KMS-11 (cell line): ENCODE data around the gene KLF13.

Experiments used
- H2AFZ ChIP-seq: fragments of 200-600 bp; sonication (generic); 2 replicates; pipeline ENCODE4 v1.6.1; 2016; ENCODE audit warnings: antibody characterized with exemption, mixed run types, low read depth
- H3K27ac ChIP-seq: fragments of 200-600 bp; sonication (generic); 2 replicates; pipeline ENCODE4 v1.6.1; 2016; ENCODE audit warnings: mild to moderate bottlenecking, mixed run types
- H3K27me3 ChIP-seq: fragments of 200-600 bp; sonication (generic); 2 replicates; pipeline ENCODE4 v1.6.1; 2017; ENCODE audit warnings: mild to moderate bottlenecking, low read depth, mixed run types, moderate library complexity; ENCODE audit not compliant: insufficient read depth
- H3K36me3 ChIP-seq: fragments of 200-600 bp; sonication (generic); 2 replicates; pipeline ENCODE4 v1.6.1; 2017; ENCODE audit warnings: mild to moderate bottlenecking, mixed run types; ENCODE audit not compliant: insufficient read depth
- H3K4me1 ChIP-seq: fragments of 200-600 bp; sonication (generic); 2 replicates; pipeline ENCODE4 v1.6.1; 2016; ENCODE audit warnings: mild to moderate bottlenecking, low read depth, mixed run types; ENCODE audit not compliant: poor library complexity, severe bottlenecking
- H3K4me2 ChIP-seq: fragments of 200-600 bp; sonication (generic); 2 replicates; pipeline ENCODE4 v1.7.0; 2016; ENCODE audit warnings: mild to moderate bottlenecking, mixed run types
- H3K4me3 ChIP-seq: fragments of 200-600 bp; sonication (generic); IDR thresholded peaks from 2 replicates; pipeline ENCODE4 v1.6.1; 2017; ENCODE audit warnings: low read depth, low read length, mixed read lengths; ENCODE audit not compliant: insufficient read depth
- H3K79me2 ChIP-seq: fragments of 200-600 bp; sonication (generic); 2 replicates; pipeline ENCODE4 v1.6.1; 2016; ENCODE audit warnings: low read depth, mixed run types; ENCODE audit not compliant: insufficient read depth
- H3K9ac ChIP-seq: fragments of 200-600 bp; sonication (generic); 2 replicates; pipeline ENCODE4 v1.6.1; 2016; ENCODE audit warnings: mild to moderate bottlenecking, mixed run types
- H4K20me1 ChIP-seq: fragments of 200-600 bp; sonication (generic); 2 replicates; pipeline ENCODE4 v1.6.1; 2016; ENCODE audit warnings: mild to moderate bottlenecking, mixed run types; ENCODE audit not compliant: insufficient read depth
- TF ChIP-seq, protein P1 (sequence below): fragments of 200-600 bp; sonication (generic); conservative IDR thresholded peaks from 2 replicates; pipeline ENCODE4 v1.6.1; 2017; ENCODE audit warnings: low read depth, mild to moderate bottlenecking, antibody characterized with exemption, low read length, moderate library complexity, mixed read lengths

The KLF13 gene

DNA sequence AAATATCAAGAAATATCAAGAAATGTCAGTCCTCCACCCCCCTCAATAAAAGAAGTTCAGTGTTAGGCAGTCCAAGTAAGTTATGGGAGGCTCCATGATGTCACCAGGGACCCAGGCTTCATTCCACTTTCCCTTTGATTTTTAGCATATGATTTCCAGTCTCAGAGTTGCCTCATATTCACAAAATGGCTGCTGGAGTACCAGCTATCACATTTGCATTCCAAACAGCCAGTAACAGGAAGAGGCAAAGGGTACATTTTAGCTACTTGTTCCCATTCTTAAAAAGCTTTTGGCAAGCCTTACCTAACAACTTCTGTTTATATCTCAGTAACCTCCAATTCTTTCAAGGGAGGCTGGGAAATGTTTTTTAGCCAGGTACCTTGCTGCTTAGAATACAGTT is 13.4 kb upstream of the KLF13 start:
- Histone ChIP-seq H3K9ac (no peak overlapping the region), H3K79me2 (no peaks in the 10 kb centered on the region), H3K36me3 (no peaks in the 10 kb centered on the region), H3K27ac (no peak overlapping the region), H3K4me2 (no peak overlapping the region), H3K27me3 (no peaks in the 10 kb centered on the region), H3K4me1 (peaks cover 40% of the 10 kb centered on the region), H4K20me1 (no peaks in the 10 kb centered on the region), H3K4me3 (no peak overlapping the region), H2AFZ (no peak overlapping the region)
- TF ChIP-seq, protein P1, sequence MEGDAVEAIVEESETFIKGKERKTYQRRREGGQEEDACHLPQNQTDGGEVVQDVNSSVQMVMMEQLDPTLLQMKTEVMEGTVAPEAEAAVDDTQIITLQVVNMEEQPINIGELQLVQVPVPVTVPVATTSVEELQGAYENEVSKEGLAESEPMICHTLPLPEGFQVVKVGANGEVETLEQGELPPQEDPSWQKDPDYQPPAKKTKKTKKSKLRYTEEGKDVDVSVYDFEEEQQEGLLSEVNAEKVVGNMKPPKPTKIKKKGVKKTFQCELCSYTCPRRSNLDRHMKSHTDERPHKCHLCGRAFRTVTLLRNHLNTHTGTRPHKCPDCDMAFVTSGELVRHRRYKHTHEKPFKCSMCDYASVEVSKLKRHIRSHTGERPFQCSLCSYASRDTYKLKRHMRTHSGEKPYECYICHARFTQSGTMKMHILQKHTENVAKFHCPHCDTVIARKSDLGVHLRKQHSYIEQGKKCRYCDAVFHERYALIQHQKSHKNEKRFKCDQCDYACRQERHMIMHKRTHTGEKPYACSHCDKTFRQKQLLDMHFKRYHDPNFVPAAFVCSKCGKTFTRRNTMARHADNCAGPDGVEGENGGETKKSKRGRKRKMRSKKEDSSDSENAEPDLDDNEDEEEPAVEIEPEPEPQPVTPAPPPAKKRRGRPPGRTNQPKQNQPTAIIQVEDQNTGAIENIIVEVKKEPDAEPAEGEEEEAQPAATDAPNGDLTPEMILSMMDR = no peak

DNA sequence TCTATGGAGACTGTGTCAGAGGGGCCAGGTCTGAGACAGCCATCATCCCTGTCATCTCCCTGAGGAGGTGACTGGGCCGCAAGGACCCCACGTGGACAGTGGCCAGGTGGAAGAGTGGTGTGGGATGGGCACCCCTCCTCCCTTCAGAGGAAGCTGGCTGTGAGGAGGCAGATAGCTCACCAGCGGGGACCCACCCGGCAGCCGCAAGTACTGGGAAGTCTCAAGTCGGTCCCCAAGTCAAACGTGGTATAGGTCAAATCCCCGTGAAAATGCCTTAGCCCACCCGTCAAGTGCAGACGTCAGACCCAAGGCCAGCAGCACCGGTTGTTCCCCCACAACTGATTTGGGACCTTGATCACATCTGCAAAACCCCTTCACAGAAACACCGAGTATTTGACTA is 12.3 kb upstream of the KLF13 start:
- H3K36me3 ChIP-seq = no peaks in the 10 kb centered on the region
- no peaks in the 10 kb centered on the region for H3K79me2 ChIP-seq
- no peaks in the 10 kb centered on the region for H4K20me1 ChIP-seq
- TF ChIP-seq, protein P1 = no peak
- H3K4me2 ChIP-seq = no peak overlapping the region
- no peaks in the 10 kb centered on the region for H3K27me3 ChIP-seq
- H3K4me1 ChIP-seq = peaks cover 30% of the 10 kb centered on the region
- no peak overlapping the region for H2AFZ ChIP-seq
- no peak overlapping the region for H3K4me3 ChIP-seq
- no peak overlapping the region for H3K9ac ChIP-seq
- H3K27ac ChIP-seq = no peak overlapping the region

DNA sequence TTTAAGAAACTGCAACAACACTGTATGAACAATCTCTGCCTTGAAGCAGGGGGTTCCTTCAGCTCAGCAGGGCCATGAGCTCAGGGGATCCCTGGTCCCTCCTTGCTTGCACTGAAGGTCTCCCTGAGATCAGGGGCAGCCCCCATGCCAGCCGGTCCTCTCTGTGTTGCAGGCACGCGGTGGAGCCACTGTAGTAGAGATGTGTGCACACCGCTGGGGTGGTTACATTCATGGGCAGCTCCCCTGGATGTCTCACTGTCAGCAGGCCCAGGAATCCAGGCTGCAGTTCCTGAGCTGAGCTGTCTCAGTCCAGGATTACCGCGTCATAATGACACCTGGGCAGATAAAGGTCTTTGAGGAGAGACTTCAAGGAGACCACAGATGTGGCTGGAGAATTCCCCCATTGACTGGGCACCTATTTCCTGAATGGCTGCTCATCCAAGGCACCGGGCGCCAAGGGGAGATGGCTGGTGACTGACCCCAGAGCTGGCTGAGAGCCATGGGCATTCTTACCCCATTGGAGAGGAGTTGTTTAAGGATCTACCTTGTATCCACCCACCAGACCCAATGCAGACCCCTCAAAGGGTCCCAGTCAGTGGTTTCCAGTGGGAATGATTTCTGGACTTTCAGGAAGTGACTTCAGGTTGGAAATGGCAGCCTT is 10.4 kb upstream of the KLF13 start:
- no peak overlapping the region for H3K27ac ChIP-seq
- no peaks in the 10 kb centered on the region for H3K79me2 ChIP-seq
- H3K9ac ChIP-seq = no peak overlapping the region
- H3K36me3 ChIP-seq = no peaks in the 10 kb centered on the region
- H3K27me3 ChIP-seq = no peaks in the 10 kb centered on the region
- peaks cover 27% of the 10 kb centered on the region for H3K4me1 ChIP-seq
- no peaks in the 10 kb centered on the region for H4K20me1 ChIP-seq
- no peak overlapping the region for H2AFZ ChIP-seq
- no peak overlapping the region for H3K4me3 ChIP-seq
- H3K4me2 ChIP-seq = no peak overlapping the region
- TF ChIP-seq, protein P1 = no peak

DNA sequence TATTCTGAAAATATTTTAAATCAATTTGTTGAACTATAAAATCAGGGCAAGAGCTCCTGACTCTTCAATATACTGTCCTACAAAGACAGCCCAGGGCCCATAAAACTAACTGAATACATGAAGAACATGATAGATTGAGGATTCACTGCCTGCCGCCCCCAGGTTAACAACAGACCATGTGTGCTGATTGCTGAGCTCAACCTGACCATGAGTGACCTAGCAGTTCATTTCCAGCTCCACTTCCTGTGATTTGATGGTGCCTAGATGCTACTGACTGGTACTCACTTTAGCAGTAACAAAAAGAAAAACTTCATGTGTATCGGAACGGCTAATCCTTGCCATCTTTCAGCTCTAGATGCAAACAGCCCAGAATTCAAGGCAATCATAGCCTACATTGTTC is 9.6 kb upstream of the KLF13 start:
- Histone ChIP-seq H3K79me2 (peaks cover 1% of the 10 kb centered on the region; the same call in 1 of the 2 replicates), H4K20me1 (no peaks in the 10 kb centered on the region), H2AFZ (no peak overlapping the region), H3K4me2 (no peak overlapping the region), H3K4me3 (no peak overlapping the region), H3K4me1 (peaks cover 34% of the 10 kb centered on the region), H3K36me3 (no peaks in the 10 kb centered on the region), H3K27ac (no peak overlapping the region), H3K27me3 (no peaks in the 10 kb centered on the region), H3K9ac (no peak overlapping the region)
- TF ChIP-seq, protein P1 = no peak
